Measurements from ENCODE around the gene ABTB2. TPM values are rescaled to one million over a fixed set of nuclear protein-coding genes. Genes with fewer than 3 reads are reported as not detected.

The ABTB2 gene
- total and polyA plus RNA-seq, 2 of the 8 experiments (the other 6 are each of a cell fraction or from before 2014, with no cell fraction given) = 7.7 to 10.2 TPM

GRCh38 chr11:34345991-34346480 lies 11.8 kb downstream of the ABTB2 start:
- no peak overlapping the region for H2AFZ ChIP-seq (ENCODE audit: low read length)
- no peak overlapping the region for H3K14ac ChIP-seq (ENCODE audit: insufficient read length)
- no peaks in the 10 kb centered on the region for H3K9me3 ChIP-seq (ENCODE audit: insufficient read depth in 2 of 2, low read depth in 1 of 2, low read length in 1 of 2)
- H3K56ac ChIP-seq (replicated peaks; ENCODE audit: insufficient read length, low read depth, low read length) = no peak overlapping the region
- WGBS, 2 experiments (ENCODE audit: extremely low coverage in 1 of 2, insufficient coverage in 1 of 2, insufficient read length in 1 of 2, insufficient replicate concordance in 2 of 2, low coverage in 1 of 2, low lambda C conversion rate in 2 of 2, missing lambda C conversion rate in 1 of 2) = 79% methylated on average over 8 of the region's 8 CpGs; no CpG with 5 or more reads in 1 of the 2 experiments
- no peak overlapping the region for H2BK12ac ChIP-seq (ENCODE audit: low read depth, low read length)
- no peak overlapping the region for H4K5ac ChIP-seq (ENCODE audit: insufficient read length, low read depth, low read length)
- H2BK120ac ChIP-seq (replicated peaks; ENCODE audit: low read depth, low read length) = no peak overlapping the region
- FAIRE-seq (no peak), DNase-seq (ENCODE audit: low read depth in 1 of 2, low spot score in 2 of 2) (no peak)
- H3K4me3 ChIP-seq (ENCODE audit: extremely low read depth in 1 of 4, insufficient read depth in 2 of 4, low read depth in 3 of 4, low read length in 4 of 4) = no peak overlapping the region
- H3K79me2 ChIP-seq (ENCODE audit: control insufficient read depth in 1 of 2, insufficient read depth in 2 of 2, low read length in 2 of 2) = peaks cover 0 to 29% of the 10 kb centered on the region in 2 experiments; a peak in 2 of 4 replicates
- no peak overlapping the region for H2BK5ac ChIP-seq (ENCODE audit: low read depth, low read length)
- no peaks in the 10 kb centered on the region for H3K23me2 ChIP-seq (ENCODE audit: low read depth, low read length)
- ChIA-PET POLR2A (ENCODE audit: partially characterized antibody) (interaction anchor here (0.6 to 4.2 kb wide), 2 partner anchors 11 to 291 kb away, joined by 4 to 20 read pairs; partner anchors contain the start of gene ABTB2), CTCF (ENCODE audit: partially characterized antibody) (interaction anchor here (0.6 to 5.4 kb wide), 9 partner anchors 10 to 388 kb away, joined by 3 to 39 read pairs (median 4); partner anchors contain the start of gene ABTB2)
- no peak overlapping the region for H3K27ac ChIP-seq (ENCODE audit: low read depth, low read length)
- H4K91ac ChIP-seq (replicated peaks; ENCODE audit: insufficient read length, low read length) = no peak overlapping the region
- no peak overlapping the region for H2AK5ac ChIP-seq (ENCODE audit: low read depth, low read length)
- H2BK15ac ChIP-seq (ENCODE audit: low read length) = no peak overlapping the region
- H3K4me1 ChIP-seq (replicated peaks in 1 of 4; ENCODE audit: control insufficient read depth in 3 of 4, insufficient read depth in 4 of 4, low read length in 3 of 4) = peaks cover 0 to 5% (median 2%) of the 10 kb centered on the region in 4 experiments; a peak in 2 of 7 replicates
- H3K27me3 ChIP-seq (replicated peaks in 1 of 4; ENCODE audit: control insufficient read depth in 3 of 4, extremely low read depth in 1 of 4, insufficient read depth in 3 of 4, low read length in 3 of 4) = no peaks in the 10 kb centered on the region
- no peak overlapping the region for H3K4ac ChIP-seq (replicated peaks; ENCODE audit: insufficient read length, low read depth, low read length)
- H3K4me2 ChIP-seq (ENCODE audit: insufficient read depth in 1 of 2, low read depth in 2 of 2, low read length in 2 of 2) = no peak overlapping the region
- no peak overlapping the region for H4K8ac ChIP-seq (ENCODE audit: extremely low read depth, insufficient read depth, low read length)
- no peaks in the 10 kb centered on the region for H3K36me3 ChIP-seq (ENCODE audit: control insufficient read depth in 2 of 4, insufficient read depth in 4 of 4, low read length in 3 of 4)
- H3K79me1 ChIP-seq (ENCODE audit: low read depth, low read length) = peaks cover 3% of the 10 kb centered on the region; the same call in 1 of the 2 replicates
- no peak overlapping the region for H3K9ac ChIP-seq (replicated peaks in 1 of 4; ENCODE audit: extremely low read depth in 1 of 4, low read depth in 3 of 4, low read length in 3 of 4)
- H4K20me1 ChIP-seq (replicated peaks in 1 of 2; ENCODE audit: control insufficient read depth in 1 of 2, insufficient read depth in 2 of 2, low read length in 2 of 2) = peaks cover 0 to 2% of the 10 kb centered on the region in 2 experiments
- no peak overlapping the region for H2BK20ac ChIP-seq (ENCODE audit: low read length)
- no peak overlapping the region for H3K23ac ChIP-seq (ENCODE audit: insufficient read length)
- no peak overlapping the region for H3K18ac ChIP-seq (ENCODE audit: extremely low read depth, low read length)
- no peak for TF ChIP-seq YY1 (IDR thresholded peaks at IDR 0.05; ENCODE audit: low read depth, low read length)
- TF ChIP-seq JUND (IDR thresholded peaks at IDR 0.05; ENCODE audit: low read length) = no peak
- TF ChIP-seq CHD2 (IDR thresholded peaks at IDR 0.05; ENCODE audit: low read length) = no peak
- no peak for TF ChIP-seq SP4 (IDR thresholded peaks at IDR 0.05; ENCODE audit: low read length)
- TF ChIP-seq EP300 (IDR thresholded peaks at IDR 0.05; ENCODE audit: borderline replicate concordance in 1 of 2, low read depth in 2 of 2, low read length in 2 of 2) = no peak
- TF ChIP-seq POU5F1 (IDR thresholded peaks at IDR 0.05; ENCODE audit: low read depth, low read length) = no peak
- no peak for TF ChIP-seq TBP (IDR thresholded peaks at IDR 0.05; ENCODE audit: low read depth, low read length)
- TF ChIP-seq MAFK (IDR thresholded peaks at IDR 0.05; ENCODE audit: low read depth, low read length) = no peak
- TF ChIP-seq BCL11A (IDR thresholded peaks at IDR 0.05; ENCODE audit: low read depth in 2 of 2, low read length in 2 of 2) = no peak
- no peak for TF ChIP-seq KDM4A (IDR thresholded peaks at IDR 0.05; ENCODE audit: low read depth, low read length, severe bottlenecking)
- TF ChIP-seq USF2 (IDR thresholded peaks at IDR 0.05; ENCODE audit: low read length) = no peak
- no peak for TF ChIP-seq SIRT6 (IDR thresholded peaks at IDR 0.05; ENCODE audit: low read length)
